T-helper 17 cell (primary cell): ENCODE results near the gene TMUB1. TPM values are rescaled to one million over a fixed set of nuclear protein-coding genes. Genes with fewer than 3 reads are reported as not detected.

Source experiments
- ATAC-seq: fragments of 150-1000 bp; cut with Tn5 transposase; 2 replicates; pipeline ENCODE4 v1.10.0; 2021; ENCODE audit warnings: mild to moderate bottlenecking, moderate library complexity
- DNase-seq, 3 donors: peaks; one replicate each; pipeline versions ENCODE4 v3.0.0 to v3.0.0-alpha.2; 2020 to 2021
- H3K9me3 ChIP-seq: one replicate; pipeline ENCODE4 v1.7.0; 2013; ENCODE audit warnings: low read length, mild to moderate bottlenecking; ENCODE audit not compliant: control insufficient read depth, poor library complexity, severe bottlenecking
- H3K27ac Mint-ChIP-seq: one replicate; pipeline ENCODE4 v1.8.0; 2022; ENCODE audit warnings: mild to moderate bottlenecking, moderate library complexity, mixed read lengths
- H3K27me3 Mint-ChIP-seq: one replicate; pipeline ENCODE4 v1.8.0; 2022; ENCODE audit warnings: mixed read lengths
- H3K36me3 Mint-ChIP-seq: one replicate; pipeline ENCODE4 v1.8.0; 2022; ENCODE audit warnings: low read depth, mixed read lengths
- H3K4me1 Mint-ChIP-seq: one replicate; pipeline ENCODE4 v1.8.0; 2022; ENCODE audit warnings: mild to moderate bottlenecking, mixed read lengths
- H3K4me3 Mint-ChIP-seq: one replicate; pipeline ENCODE4 v1.8.0; 2022; ENCODE audit warnings: mild to moderate bottlenecking, moderate library complexity, mixed read lengths
- total RNA-seq, 4 donors: library from RNA in 2 of 4; stranded (reverse) in 2 of 4; gene quantifications; one replicate each; pipeline ENCODE4 v1.2.3 and lab custom pipeline; 2022 to 2026

Gene TMUB1
- total RNA-seq, 2 donors from 2014 or later, result 46.6 to 52.4 TPM

GRCh38 chr7:151089893-151090730 lies 6.8 kb upstream of the TMUB1 start:
- DNase-seq, result no peak
- Mint-ChIP-seq H3K27ac (no peak overlapping the region), H3K4me3 (no peak overlapping the region), H3K36me3 (no peaks in the 10 kb centered on the region), H3K27me3 (no peaks in the 10 kb centered on the region), H3K4me1 (peaks cover 32% of the 10 kb centered on the region)
- no peaks in the 10 kb centered on the region for H3K9me3 ChIP-seq
- ATAC-seq, result no peak

DNA sequence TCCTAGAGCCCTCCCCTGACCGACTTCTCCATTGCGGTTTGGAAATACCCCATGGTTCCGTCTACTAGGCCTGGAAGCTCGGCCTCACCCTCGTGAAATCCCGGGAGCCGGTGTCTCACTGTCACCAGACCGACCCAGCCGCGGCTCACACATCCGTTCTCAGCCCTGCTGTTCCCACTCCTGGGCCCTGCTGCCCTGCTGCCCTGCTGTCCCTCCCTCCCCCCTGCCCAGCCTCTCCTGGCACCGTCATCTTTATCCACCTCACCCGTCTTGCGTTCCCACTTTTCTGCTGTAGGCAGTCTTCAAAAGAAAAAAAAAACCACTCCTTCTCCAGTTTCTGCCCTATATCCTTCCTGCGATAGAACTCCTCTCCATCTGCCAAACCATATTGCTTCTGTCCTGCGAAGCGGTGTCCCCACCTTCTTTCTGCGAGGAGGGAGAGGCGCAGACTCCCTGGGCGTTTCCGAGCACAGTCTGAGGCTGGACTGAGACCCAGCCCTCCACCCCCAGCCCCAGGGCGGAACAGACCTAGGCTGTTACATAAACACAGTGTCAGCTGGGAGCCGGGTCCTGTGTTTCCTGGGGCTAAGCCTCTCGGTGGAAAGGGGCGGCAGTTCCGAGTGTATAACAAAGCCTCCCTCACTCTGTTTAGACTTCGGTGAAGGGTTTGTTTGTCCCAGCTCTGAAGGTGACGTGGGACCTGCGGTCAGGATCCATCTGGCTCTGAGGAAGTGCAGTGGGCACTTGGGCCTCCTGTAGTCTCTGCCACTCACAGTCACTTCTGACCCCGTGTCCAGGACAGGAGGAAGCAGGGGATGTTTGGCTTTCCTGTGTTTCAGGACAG lies 5.8 kb upstream of the TMUB1 start:
- no peaks in the 10 kb centered on the region for H3K27me3 Mint-ChIP-seq
- H3K36me3 Mint-ChIP-seq, result no peaks in the 10 kb centered on the region
- DNase-seq, result no peak
- H3K9me3 ChIP-seq, result no peaks in the 10 kb centered on the region
- peak; percentile 6 for ATAC-seq
- H3K4me1 Mint-ChIP-seq, result peaks cover 30% of the 10 kb centered on the region
- no peak overlapping the region for H3K27ac Mint-ChIP-seq
- H3K4me3 Mint-ChIP-seq, result peak overlapping the region; percentile 82

DNA sequence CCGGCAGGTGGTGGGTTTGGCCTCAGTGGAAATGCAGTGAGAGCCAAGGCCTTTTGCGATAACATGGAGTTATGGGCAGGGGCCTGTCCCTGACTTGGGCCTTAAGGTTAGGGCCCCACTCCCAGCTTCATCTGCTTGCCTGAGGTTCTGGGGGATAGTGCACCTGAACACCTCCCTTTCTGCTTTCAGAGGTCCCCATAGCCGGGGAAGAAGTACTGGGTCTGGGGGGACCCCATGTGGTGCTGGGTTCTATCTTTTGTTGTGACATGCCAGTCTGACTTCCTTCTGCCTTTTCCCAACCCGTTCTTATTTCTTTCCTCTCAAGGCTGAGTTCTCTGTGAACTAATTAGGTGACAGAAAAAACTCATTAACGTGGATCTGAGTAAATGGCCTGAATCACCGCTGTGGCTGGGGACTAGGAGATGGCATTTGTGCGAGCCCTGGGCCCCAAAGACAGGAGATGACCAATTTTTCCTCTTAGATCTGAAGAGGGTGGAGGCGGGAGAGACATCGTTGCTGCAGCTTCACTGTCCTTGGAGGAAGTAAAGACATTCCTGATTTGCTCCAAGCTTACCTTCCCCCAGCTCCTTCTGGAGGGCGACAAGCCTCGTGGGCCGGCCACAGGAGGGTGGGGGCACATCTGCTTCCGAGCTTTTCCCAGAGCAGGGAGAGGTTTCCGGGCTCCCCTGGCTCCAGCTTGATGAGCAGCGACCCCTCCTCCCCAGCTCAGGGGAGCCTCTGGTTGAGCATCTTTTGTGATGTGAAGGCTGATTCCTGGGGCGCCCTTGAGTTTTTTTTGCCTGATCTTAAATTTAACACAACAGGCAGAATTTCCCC lies 4.9 kb upstream of the TMUB1 start:
- no peaks in the 10 kb centered on the region for H3K36me3 Mint-ChIP-seq
- H3K27me3 Mint-ChIP-seq, result no peaks in the 10 kb centered on the region
- peaks cover 32% of the 10 kb centered on the region for H3K4me1 Mint-ChIP-seq
- no peak for DNase-seq
- H3K27ac Mint-ChIP-seq, result peak overlapping the region; percentile 27
- peak overlapping the region; percentile 66 for H3K4me3 Mint-ChIP-seq
- H3K9me3 ChIP-seq, result no peaks in the 10 kb centered on the region
- no peak for ATAC-seq

GRCh38 chr7:151087245-151088018 lies 4.1 kb upstream of the TMUB1 start:
- Mint-ChIP-seq H3K36me3 (peaks cover 3% of the 10 kb centered on the region), H3K27ac (peak overlapping the region; percentile 27), H3K4me3 (peak overlapping the region; percentile 89), H3K27me3 (no peaks in the 10 kb centered on the region), H3K4me1 (peaks cover 38% of the 10 kb centered on the region)
- ATAC-seq, result peak; percentile 24
- H3K9me3 ChIP-seq, result no peaks in the 10 kb centered on the region
- no peak for DNase-seq

DNA sequence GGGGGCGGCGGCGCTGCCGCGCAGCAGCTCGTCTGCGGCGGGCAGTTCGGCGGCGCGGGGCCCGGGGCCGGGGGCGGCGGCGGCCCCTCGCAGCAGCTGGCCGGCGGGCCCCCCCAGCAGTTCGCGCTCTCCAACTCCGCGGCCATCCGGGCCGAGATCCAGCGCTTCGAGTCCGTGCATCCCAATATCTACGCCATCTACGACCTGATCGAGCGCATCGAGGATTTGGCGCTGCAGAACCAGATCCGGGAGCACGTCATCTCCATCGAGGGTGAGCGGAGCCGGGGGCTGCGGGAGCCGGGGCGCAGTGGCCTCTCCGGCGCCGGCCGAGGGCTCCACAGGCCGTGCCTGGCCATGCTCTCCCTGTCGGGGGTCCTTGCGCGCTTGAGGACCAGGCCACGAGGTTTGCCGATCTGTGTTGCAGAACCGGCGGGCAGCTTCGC lies 3.5 kb upstream of the TMUB1 start:
- peak overlapping the region; percentile 89 for H3K4me3 Mint-ChIP-seq
- H3K4me1 Mint-ChIP-seq, result peaks cover 38% of the 10 kb centered on the region
- H3K27me3 Mint-ChIP-seq, result no peaks in the 10 kb centered on the region
- no peak overlapping the region for H3K27ac Mint-ChIP-seq
- DNase-seq (no peak), ATAC-seq (no peak)
- no peaks in the 10 kb centered on the region for H3K9me3 ChIP-seq
- H3K36me3 Mint-ChIP-seq, result peaks cover 3% of the 10 kb centered on the region

DNA sequence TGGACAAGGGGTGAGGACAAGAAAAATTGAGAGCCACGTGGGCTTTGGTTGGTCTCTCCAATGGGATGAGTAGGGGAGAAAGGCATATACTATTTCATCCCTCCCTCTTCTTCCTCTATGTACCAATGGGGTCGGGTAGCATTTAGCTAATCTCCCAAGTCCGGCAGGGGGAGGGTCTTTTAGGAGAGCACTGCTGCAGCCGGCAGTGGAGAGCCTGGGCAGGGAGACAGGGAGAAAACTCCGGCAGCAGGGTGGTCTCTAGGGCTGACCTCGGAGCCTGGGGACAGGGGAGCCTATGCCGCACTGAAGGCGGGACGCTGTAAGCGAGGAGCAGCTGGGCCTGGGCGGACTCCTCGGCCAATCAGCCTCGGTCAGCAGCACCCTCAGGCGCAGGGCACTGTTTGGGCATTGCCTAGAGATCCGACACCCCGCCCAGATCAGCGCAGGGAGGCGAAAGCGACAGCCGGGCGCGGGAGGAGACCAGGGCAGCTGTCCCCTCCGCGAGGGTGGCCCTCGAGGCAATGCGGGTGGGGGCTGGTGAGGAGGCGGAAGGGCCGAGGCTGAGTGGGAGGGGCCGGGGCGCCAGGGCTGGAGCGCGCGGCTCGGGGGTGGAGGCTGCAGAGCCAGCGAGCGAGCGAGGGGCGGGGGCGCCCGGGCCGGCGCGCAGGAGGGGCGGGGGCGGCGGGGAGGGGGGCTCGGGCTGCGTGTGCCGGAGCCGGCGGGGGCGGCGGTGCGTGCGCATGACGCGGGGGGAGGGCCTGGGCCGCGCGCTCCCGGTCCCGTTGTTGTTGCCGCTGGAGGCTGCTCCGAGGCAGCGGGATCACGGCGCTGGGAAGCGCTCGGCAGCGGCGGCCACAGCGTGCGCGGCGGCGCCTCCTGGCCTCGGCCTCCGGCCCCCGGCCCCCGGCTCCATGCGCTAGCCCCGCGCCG lies 2.7 kb upstream of the TMUB1 start, which contains the start of gene AGAP3:
Gene AGAP3, plus strand, starts transcription at position 785 of the 930 bp plus-strand sequence. CDS start 267 bp downstream, outside the sequence.
- H3K27me3 Mint-ChIP-seq, result no peaks in the 10 kb centered on the region
- DNase-seq (peak in 2 of 3 donors; percentile 65 to 66), ATAC-seq (peak; percentile 1)
- peak within 1 kb of the TSS; percentile 92 for H3K4me3 Mint-ChIP-seq
- no peaks in the 10 kb centered on the region for H3K9me3 ChIP-seq
- peaks cover 3% of the 10 kb centered on the region for H3K36me3 Mint-ChIP-seq
- H3K4me1 Mint-ChIP-seq, result peaks cover 30% of the 10 kb centered on the region
- peak within 1 kb of the TSS; percentile 96 for H3K27ac Mint-ChIP-seq

GRCh38 chr7:151085329-151085690 lies 2.0 kb upstream of the TMUB1 start:
- no peak for ATAC-seq
- DNase-seq, result no peak
- Mint-ChIP-seq H3K27ac (peak overlapping the region; percentile 96), H3K4me3 (peak overlapping the region; percentile 92), H3K27me3 (no peaks in the 10 kb centered on the region), H3K4me1 (peaks cover 30% of the 10 kb centered on the region), H3K36me3 (peaks cover 3% of the 10 kb centered on the region)
- H3K9me3 ChIP-seq, result no peaks in the 10 kb centered on the region

GRCh38 chr7:151083824-151084160 lies 499 bp upstream of the TMUB1 start:
- Mint-ChIP-seq H3K27ac (peak overlapping the region; percentile 96), H3K27me3 (no peaks in the 10 kb centered on the region), H3K36me3 (peaks cover 3% of the 10 kb centered on the region), H3K4me1 (peaks cover 27% of the 10 kb centered on the region), H3K4me3 (peak overlapping the region; percentile 97)
- ATAC-seq (no peak), DNase-seq (no peak)
- no peaks in the 10 kb centered on the region for H3K9me3 ChIP-seq

GRCh38 chr7:151082141-151083070 lies 887 bp downstream of the TMUB1 start:
- Mint-ChIP-seq H3K27ac (peak overlapping the region; percentile 96), H3K4me1 (peaks cover 27% of the 10 kb centered on the region), H3K4me3 (peak overlapping the region; percentile 97), H3K36me3 (peaks cover 3% of the 10 kb centered on the region), H3K27me3 (no peaks in the 10 kb centered on the region)
- ATAC-seq (no peak), DNase-seq (no peak)
- no peaks in the 10 kb centered on the region for H3K9me3 ChIP-seq

DNA sequence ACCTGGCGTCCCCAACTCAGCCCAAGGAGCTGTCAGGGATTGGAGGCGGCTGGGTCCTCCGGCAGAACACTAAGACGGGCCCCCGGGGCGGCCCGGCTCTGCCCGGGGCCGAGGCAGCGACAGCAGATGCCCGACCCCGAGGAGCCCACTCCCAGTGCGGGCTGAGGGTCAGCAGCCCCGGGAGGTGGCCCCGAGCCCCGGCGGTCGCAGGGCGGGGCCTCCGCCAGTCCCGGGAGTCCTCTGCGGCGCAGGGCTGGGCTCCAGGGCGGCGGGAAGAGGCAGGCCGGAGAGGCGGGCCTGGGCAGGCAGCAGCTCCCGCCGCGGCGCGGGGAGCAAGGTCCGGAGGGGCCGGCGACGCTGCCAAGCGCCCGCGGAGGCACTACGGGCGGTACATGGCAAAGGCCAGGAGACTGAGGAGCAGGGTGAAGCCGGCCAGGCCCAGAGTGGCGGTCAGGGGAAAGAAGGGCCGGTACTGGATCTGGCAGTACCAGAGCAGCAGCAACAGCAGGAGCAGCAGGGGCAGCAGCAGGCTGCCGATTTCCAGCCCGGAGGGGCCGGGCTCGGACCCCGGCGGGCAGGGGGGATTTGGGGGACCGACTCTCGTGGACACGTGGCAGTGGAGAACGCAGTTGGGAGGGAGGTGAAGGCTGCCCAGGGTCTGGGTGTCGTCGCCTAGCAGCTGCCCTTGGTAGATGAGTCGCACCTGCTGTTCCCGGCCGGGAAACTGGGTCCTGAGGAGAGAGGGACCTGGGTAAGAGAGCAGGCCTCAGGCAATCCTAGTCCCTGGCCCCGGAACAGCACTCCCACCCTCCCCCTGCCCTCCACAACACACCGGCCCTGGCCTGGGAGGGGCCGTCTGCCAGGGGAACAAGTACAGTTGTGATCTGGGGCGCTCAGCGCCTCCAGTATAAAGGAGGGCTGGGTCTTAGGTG lies 1.9 kb downstream of the TMUB1 start:
- Mint-ChIP-seq H3K4me1 (peaks cover 27% of the 10 kb centered on the region), H3K4me3 (peak overlapping the region; percentile 97), H3K27ac (no peak overlapping the region), H3K27me3 (no peaks in the 10 kb centered on the region), H3K36me3 (peaks cover 3% of the 10 kb centered on the region)
- H3K9me3 ChIP-seq, result no peaks in the 10 kb centered on the region
- ATAC-seq, result no peak
- DNase-seq, result no peak
